ENCODE data around the gene SERPINA12. TPM values are rescaled to one million over a fixed set of nuclear protein-coding genes. Genes with fewer than 3 reads are reported as not detected.
A peak's percentile ranks its signal among the peaks of the same experiment; 100 is the strongest.

Gene SERPINA12
- total and polyA plus RNA-seq, 2 of the 13 experiments (the other 11 are each of a cell fraction or from before 2014, with no cell fraction given), result 0.08 TPM; not detected in 1

- TF ChIP-seq ZNF33A (CRISPR knock-in tag; IDR thresholded peaks at IDR 0.05; ENCODE audit: borderline replicate concordance), result no peak
- no peak for TF ChIP-seq ZNF17 (CRISPR knock-in tag; IDR thresholded peaks at IDR 0.05)
- no peak for TF ChIP-seq FOXP1 (IDR thresholded peaks at IDR 0.05)
- no peak for TF ChIP-seq FOXP1 (CRISPR knock-in tag; IDR thresholded peaks at IDR 0.05)
- no peak for TF ChIP-seq ZNF337 (CRISPR knock-in tag; IDR thresholded peaks at IDR 0.05; ENCODE audit: borderline replicate concordance, low read depth)
- no peak for TF ChIP-seq POGK (CRISPR knock-in tag; conservative IDR thresholded peaks at IDR 0.05)
- no peak for TF ChIP-seq THAP8 (CRISPR knock-in tag; IDR thresholded peaks at IDR 0.05; ENCODE audit: borderline replicate concordance)
- TF ChIP-seq CEBPG (CRISPR knock-in tag; IDR thresholded peaks at IDR 0.05), result no peak
- 0 out of 2 replicates have a peak, but pooled peaks have one; percentile 57 for TF ChIP-seq ARNTL (CRISPR knock-in tag; IDR thresholded peaks at IDR 0.05)
- no peak for TF ChIP-seq ZBTB20 (CRISPR knock-in tag; IDR thresholded peaks at IDR 0.05; ENCODE audit: borderline replicate concordance, low read depth)
- no peak for TF ChIP-seq RORA (CRISPR knock-in tag; IDR thresholded peaks at IDR 0.05)
- TF ChIP-seq ZNF274 (CRISPR knock-in tag; IDR thresholded peaks at IDR 0.05), result 0 out of 2 replicates have a peak, but pooled peaks have one; percentile 34
- TF ChIP-seq IKZF4 (CRISPR knock-in tag; IDR thresholded peaks at IDR 0.05; ENCODE audit: borderline replicate concordance, low read depth, not compliant biosample characterization), result no peak
- TF ChIP-seq ZNF281 (CRISPR knock-in tag; IDR thresholded peaks at IDR 0.05; ENCODE audit: borderline replicate concordance), result peak; percentile 30; the same call in 1 of the 2 replicates
- no peak for TF ChIP-seq ZNF441 (CRISPR knock-in tag; IDR thresholded peaks at IDR 0.05; ENCODE audit: borderline replicate concordance)
- no peak for TF ChIP-seq ZNF367 (CRISPR knock-in tag; IDR thresholded peaks at IDR 0.05; ENCODE audit: borderline replicate concordance)
- TF ChIP-seq NR2C2 (CRISPR knock-in tag; IDR thresholded peaks at IDR 0.05; ENCODE audit: borderline replicate concordance), result no peak; the same call in 1 of the 2 replicates
- no peak for TF ChIP-seq ZFP36L2 (CRISPR knock-in tag; IDR thresholded peaks at IDR 0.05)
- no peak for TF ChIP-seq ZMAT5 (CRISPR knock-in tag; IDR thresholded peaks at IDR 0.05; ENCODE audit: borderline replicate concordance, low read depth)
- no peak for TF ChIP-seq HMG20B (CRISPR knock-in tag; conservative IDR thresholded peaks at IDR 0.05)
- TF ChIP-seq ARHGAP35 (CRISPR knock-in tag; IDR thresholded peaks at IDR 0.05; ENCODE audit: borderline replicate concordance), result no peak
Observed at GRCh38 chr14:94548131-94548998, 39.1 kb upstream of the SERPINA12 start (continued).

All from HepG2 (cell line).